Mononuclear cell (primary cell): ENCODE data around the gene TMEM191B. TPM values are rescaled to one million over a fixed set of nuclear protein-coding genes. Genes with fewer than 3 reads are reported as not detected.

Source experiments
- total RNA-seq: library from RNA; depleted of rRNA; stranded (reverse); fragments of >200 nt; gene quantifications from one replicate; pipeline ENCODE4 v1.2.3, GENCODE V29; 2012

Gene TMEM191B
- total RNA-seq, 1 donor = 0.10 TPM

Other genes starting within 250 kb of the TMEM191B start
- gene GGTLC3, start 9.6 kb upstream of the TMEM191B start, total RNA-seq = not detected
- gene RIMBP3, start 84.1 kb downstream of the TMEM191B start, total RNA-seq = 0.21 TPM